ENCODE data around the gene PTGDR2. TPM values are rescaled to one million over a fixed set of nuclear protein-coding genes. Genes with fewer than 3 reads are reported as not detected.

PTGDR2 gene
- 0.07 TPM in 1 of 2 replicates, not detected in the other for total RNA-seq

DNA sequence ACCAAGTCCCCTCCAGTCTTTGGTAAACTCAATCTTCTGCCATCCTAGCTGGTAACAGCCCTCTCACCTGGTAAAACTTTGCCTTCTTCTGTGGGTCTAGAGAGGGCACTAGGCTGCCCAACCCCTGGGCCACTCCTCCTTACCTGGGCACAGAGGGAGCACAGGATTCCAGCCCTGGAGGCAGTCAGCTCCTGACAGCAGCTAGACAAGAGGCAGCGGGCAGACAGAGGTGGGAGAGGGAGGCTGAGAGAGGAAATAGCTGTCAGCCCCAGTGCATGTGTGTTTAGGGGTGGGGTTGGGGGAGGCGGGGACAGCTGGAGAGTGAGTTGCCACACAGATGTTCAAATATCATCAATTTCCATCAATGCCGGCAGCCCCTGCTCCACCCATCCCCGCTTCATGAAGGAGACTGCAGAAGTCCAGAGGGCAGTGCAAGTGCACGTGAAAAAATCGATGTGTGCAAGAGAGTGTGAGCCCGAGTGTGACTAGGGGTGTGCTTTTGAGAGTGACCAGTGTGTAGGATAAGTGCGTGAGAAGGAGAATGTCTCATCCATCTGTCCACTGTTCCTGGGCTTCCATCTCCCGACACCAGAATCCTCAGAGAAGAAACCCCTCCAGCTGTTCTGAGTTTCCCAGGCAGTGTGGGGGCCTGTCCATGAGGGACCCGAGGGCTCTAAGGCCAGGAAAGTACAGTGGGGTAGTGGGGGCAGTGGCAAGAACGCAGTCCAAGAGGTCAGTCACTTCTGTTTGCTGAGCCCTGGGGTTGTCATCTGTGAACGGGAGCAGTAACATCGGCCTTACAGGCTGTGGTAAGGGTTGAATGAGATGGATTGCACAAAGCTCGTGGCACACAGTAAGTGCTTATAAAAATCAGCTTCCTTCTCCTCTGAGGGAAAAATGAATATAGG is at the start of gene PTGDR2:
PTGDR2 (minus strand) TSS at position 225 of the 908 bp plus-strand sequence. CDS start 2,228 bp downstream, outside the sequence.

DNA sequence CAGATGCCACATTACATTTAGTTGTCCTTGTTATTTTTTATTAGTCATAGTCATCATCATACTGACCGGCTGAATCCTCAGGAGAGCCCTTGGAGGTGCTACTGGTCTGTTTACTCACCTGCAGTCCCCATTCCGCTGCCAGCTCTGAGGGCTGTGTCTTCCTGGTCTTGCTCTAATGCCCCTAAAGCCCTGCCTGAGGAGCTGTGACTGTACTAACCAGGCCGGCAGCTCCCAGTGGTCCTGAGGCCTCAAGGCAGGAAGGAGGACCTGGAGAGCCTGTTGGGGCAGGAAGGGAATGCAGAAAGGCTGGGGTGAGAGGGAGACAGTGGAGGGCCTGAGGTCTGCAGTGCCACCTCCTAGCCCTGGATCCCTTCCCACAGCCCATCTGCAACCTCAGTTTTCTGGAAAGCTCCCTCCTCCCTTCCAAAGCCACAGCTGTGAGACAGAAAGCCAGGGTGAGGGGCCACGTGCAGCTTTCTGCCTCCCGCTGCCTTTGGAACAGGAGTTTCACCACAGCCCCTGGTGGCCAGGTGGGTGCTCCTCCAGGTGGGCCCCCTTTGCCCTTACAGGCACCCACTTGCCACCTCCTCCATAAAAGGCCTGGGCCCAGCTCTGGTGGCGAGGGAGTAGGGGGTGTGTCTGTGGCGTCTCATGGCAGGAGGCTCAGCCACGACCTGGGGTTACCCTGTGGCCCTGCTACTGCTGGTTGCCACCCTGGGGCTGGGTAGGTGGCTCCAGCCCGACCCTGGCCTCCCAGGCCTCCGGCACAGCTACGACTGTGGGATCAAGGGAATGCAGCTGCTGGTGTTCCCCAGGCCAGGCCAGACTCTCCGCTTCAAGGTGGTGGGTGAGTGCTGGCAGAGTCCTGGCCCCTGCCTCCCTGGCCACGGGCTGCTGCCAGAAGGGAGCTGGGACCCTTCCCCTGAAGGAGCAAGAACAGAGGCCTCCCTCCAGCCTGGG is 11.4 kb upstream of the PTGDR2 start, which contains the start of gene ZP1:
ZP1 (plus strand) TSS at position 632 of the 960 bp plus-strand sequence; CDS start at position 652, 20 bp downstream.

DNA sequence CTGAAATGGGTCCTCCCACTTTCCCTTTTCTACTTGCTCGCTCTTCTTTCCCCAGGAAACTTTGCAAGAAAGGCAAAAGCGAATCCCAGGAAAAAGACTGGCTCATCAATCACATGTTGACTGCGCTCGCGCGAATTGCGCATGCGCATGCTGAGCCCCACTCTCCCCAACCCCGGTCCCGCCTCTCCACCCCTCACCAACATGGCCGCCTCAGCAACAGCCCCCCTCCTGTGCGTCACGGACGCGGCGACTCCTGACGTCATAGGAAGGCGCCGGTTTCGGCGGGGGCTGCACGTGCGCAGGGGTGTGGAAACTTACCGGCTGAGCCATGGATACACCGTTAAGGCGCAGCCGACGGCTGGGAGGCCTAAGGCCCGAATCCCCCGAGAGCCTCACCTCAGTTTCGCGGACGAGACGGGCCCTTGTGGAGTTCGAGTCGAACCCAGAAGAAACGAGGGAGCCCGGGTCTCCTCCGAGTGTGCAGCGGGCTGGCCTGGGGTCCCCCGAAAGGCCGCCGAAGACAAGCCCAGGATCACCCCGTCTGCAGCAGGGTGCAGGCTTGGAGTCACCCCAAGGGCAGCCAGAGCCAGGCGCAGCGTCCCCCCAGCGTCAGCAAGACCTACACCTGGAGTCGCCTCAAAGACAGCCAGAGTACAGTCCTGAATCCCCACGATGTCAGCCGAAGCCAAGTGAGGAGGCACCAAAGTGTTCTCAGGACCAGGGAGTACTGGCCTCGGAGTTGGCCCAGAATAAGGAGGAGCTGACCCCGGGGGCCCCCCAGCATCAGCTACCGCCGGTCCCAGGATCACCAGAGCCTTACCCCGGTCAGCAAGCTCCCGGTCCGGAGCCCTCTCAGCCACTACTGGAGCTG is 13.7 kb downstream of the PTGDR2 start, which contains the start of gene CCDC86:
CCDC86 (plus strand) TSS at position 317 of the 871 bp plus-strand sequence; CDS start at position 329, 12 bp downstream.

Other genes starting within 250 kb of the PTGDR2 start
- gene MS4A8, start 156.3 kb downstream of the PTGDR2 start, total RNA-seq, result not detected in 2 replicates
- not detected in 2 replicates for gene MS4A18, start 131.2 kb downstream of the PTGDR2 start, total RNA-seq
- not detected in 2 replicates for gene MS4A15, start 99.1 kb downstream of the PTGDR2 start, total RNA-seq
- not detected in 2 replicates for gene MS4A10, start 70.6 kb downstream of the PTGDR2 start, total RNA-seq
- gene CCDC86, start 13.8 kb downstream of the PTGDR2 start, total RNA-seq, result 34.1 and 38.9 TPM in 2 replicates
- not detected in 2 replicates for gene ZP1, start 11.6 kb upstream of the PTGDR2 start, total RNA-seq
- gene PRPF19, start 50.6 kb upstream of the PTGDR2 start, total RNA-seq, result 64.0 and 73.1 TPM in 2 replicates
- gene TMEM109, start 58.2 kb upstream of the PTGDR2 start, total RNA-seq, result 36.4 and 47.4 TPM in 2 replicates
- gene TMEM132A, start 68.5 kb upstream of the PTGDR2 start, total RNA-seq, result 107 and 120 TPM in 2 replicates
- 0.05 and 0.07 TPM in 2 replicates for gene SLC15A3, start 96.2 kb upstream of the PTGDR2 start, total RNA-seq
- 0.19 and 0.28 TPM in 2 replicates for gene CD6, start 115.7 kb upstream of the PTGDR2 start, total RNA-seq
- gene CD5, start 246.5 kb upstream of the PTGDR2 start, total RNA-seq, result not detected in 2 replicates

Measured in airway epithelial cell (primary cell).